ENCODE measurements around the gene MEIKIN.

The MEIKIN gene, protein sequence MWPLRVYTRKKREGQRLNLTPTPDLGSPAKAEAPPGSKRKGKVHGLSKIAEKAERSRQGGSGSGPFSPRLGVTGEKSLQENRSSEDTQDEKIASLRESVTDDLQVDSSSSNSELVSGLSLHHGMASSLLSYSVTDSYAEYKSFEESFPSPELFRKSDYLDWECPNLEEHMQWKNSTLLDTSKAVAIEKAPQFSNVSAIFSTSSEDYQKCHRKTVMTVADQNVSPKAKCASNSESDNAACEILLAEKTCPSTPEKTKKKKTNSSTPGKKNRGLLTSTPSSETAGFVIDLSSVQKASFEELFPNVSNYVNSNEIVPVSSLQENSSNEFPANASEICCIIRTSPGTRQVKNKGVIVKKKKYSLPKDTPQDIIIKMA

GRCh38 chr5:131945551-131946168, at the start of gene MEIKIN:
TSS of gene MEIKIN (minus strand) at chr5:131945663. CDS start at chr5:131945505, 158 bp downstream.
- no peak for DNase-seq

- no peak for DNase-seq
Measured at GRCh38 chr5:131994533-131995226, 49.2 kb upstream of the MEIKIN start.

DNA sequence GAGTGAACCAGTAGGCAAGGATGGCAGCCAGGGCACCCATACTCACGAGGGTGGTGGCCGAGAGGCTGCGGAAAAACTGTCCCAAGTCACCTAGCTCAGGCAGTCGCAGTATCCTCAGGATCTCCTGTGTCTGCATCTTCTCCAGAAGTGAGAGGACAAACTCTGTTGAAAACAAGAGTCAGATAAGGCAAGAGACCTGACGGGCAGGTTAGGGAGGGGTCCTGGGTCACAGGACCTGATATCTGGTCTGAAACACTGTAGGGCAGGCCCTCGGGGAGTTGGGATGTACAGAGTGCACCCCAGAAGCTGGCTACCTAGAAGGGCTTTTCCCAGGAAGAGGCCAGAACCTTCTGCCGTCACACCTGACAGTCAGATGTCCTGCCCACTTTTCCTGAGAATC, 48.6 kb upstream of the MEIKIN start:
- DNase-seq, result no peak

DNA sequence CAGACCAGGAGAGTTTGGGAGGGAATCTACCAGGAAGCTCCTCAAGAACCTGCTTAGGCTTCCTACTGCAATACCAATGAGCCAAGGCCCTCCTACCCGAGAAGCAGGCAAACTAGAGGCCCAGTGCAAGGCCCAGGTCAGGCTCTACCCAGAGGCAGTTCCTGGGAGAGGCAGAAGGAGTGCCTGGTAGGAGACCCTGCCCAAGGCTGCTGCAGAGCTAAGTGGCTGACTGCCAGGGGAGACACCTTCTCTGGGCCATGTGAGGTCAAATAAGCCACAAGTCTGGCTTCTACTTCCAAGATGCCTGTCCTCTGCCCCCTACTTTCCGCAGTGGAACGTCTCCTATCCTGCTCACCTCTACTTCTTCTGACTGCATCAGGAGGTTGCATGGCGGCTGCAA, 48.2 kb upstream of the MEIKIN start:
- no peak for DNase-seq

GRCh38 chr5:131992370-131992769, 46.9 kb upstream of the MEIKIN start:
- no peak for DNase-seq

- no peak for DNase-seq
Measured at GRCh38 chr5:131991593-131992324, 46.3 kb upstream of the MEIKIN start.

DNA sequence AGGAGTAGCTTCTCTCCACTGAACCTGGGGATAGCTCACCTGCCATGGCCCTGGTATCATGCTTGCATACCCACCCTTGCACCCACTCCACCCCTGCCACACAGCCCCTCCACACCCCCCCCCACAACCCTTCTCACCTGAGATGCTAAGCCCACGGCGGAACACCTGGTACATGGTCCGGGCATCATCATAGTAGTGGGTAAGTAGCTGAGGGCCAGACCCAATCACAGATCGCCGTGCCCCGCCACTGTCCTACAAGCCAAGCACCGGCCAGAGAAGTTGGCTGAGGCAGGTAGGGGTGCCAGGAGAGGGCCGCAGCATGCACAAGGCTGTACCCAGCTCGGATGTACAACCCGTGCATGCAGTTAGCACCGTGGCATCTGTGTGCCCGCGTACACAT, 45.3 kb upstream of the MEIKIN start:
- DNase-seq, result no peak

GRCh38 chr5:131988601-131989000, 43.1 kb upstream of the MEIKIN start:
- no peak for DNase-seq

- DNase-seq, result no peak
Measured at GRCh38 chr5:131987251-131987650, 41.8 kb upstream of the MEIKIN start.

- no peak for DNase-seq
Measured at GRCh38 chr5:131986161-131986912, 40.9 kb upstream of the MEIKIN start.

- DNase-seq, result no peak
Measured at GRCh38 chr5:131984956-131985665, 39.6 kb upstream of the MEIKIN start.

GRCh38 chr5:131983244-131983771, 37.8 kb upstream of the MEIKIN start:
- no peak for DNase-seq

DNA sequence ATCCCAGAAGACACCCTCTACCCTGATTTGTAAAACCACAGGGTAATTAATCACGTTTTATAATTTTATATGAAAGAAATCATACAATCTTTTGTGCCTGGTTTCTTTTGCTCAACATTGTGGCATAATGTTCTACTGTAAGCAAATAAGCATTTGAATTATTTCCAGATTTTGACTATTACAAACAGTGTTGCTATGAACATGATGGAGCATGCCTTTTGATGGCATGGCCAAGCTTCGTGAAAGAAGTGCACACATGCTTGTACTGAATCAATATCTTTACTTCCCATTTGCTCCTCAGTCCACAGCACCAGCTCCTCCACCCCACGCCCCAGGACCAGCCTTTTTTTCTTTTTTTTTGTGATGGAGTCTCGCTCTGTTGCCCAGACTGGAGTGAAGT, 36.1 kb upstream of the MEIKIN start:
- DNase-seq, result no peak

DNA sequence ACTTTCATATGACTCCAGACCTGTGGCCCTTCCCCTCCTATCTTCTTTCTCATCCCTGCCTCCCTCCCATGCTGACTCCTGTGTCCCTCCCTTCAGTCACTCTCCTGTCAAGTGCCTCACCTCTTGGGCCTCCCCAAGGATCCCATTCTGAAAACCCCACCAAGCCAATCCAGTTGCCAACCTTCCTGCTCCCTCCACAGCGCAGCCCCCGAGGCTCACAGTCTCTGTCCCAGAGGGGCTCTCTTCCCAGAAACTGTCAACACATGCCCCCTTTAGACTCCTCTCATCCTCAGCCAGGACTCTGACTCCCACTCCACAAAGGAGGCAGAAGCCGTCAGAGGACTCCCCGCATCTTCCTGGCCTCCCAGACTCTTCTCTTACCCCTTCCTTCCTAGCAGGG, 35.2 kb upstream of the MEIKIN start:
- no peak for DNase-seq

DNA sequence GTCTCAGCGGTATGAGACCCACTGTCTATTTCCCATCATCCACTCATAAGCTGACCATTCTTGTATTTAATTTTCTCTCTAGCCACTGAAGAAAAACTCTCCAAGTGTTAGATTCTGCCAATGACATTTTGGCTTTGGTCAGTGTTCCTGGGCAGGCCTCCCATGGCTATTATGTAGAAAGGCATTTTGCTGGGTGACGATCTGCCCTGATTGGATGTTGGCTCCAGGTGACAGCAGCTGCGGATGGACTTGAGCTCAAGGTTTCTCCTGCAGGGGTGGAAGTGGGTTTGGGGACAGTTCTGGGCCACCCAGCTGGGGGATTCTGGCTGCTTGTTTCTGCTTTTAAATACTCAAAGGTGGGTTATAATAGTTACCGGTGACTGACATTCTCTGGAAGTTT, 34.4 kb upstream of the MEIKIN start:
- no peak for DNase-seq

GRCh38 chr5:131977212-131977604, 31.7 kb upstream of the MEIKIN start:
- DNase-seq, result no peak

DNA sequence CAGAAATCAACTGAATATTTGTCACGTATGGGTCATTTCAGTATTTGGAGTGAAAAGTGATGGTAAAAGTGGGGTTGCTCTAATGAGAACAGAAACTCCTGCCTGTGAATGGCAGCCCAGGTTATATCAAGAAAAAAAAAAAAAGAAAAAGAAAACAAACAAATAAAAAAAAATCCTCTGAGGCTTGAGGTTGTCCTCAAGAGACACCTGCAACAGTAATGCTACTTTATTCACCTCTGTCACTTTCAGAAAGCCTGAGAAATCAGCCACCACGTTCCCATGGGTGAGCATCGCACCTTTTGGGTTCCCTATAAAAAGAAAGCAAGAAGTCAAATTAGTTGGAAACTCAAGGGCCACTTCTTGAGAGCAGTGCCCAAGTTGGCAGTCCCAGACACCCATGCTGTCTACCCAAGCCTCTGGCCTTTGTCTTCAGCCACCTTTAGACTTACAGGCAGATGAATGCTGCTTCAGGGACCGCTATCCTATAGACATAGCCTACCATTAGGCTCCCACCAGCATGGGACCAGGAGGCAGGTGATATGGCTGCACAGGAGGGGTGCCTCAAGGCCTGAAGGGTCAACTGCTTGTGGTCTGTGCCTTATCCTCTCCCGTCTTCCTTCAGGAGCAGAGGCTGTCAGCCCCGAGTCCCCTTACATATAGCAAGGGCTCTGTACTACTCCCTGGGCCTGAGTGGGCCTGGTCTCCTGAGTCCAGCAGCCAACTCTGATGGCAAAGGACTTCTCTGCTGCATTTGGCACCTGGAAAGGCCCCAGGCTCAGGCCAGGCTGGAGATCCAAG, 31.1 kb upstream of the MEIKIN start:
- no peak for DNase-seq

- peak; percentile 33 for DNase-seq
Measured at GRCh38 chr5:131974956-131975726, 29.7 kb upstream of the MEIKIN start.

- no peak for DNase-seq
Measured at GRCh38 chr5:131974622-131974955, 29.1 kb upstream of the MEIKIN start.

DNA sequence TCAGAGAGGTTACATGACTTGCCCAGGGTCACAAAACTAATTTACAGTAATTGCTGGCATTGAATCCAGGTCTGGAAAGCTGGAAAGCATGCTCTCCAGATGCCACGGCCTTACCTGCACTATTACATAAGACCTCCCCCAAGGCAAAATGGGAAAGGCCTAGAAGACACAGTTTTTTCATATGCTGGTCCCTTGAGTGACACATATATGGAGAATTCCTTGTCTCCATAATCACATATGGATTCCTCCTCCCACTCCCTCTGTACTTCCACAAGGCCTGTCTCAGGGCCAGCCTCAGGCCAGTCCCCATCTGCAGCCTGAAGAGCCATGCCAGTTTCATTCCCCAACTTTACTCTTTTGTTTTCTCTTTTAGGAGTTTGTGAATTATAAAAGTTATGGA, 28.6 kb upstream of the MEIKIN start:
- no peak for DNase-seq

Measured in activated CD4-positive, CD25-positive, alpha-beta regulatory T cell treated with anti-CD3 and anti-CD28 coated beads, Interleukin-2, amount 50 U/mL, for 72 hours (primary cell).